ENCODE measurements around the gene CTDP1. TPM values are rescaled to one million over a fixed set of nuclear protein-coding genes. Genes with fewer than 3 reads are reported as not detected.
"Not testable (repeated sequence)": the region's sequence is repeated elsewhere in the genome, so short reads cannot be mapped to it uniquely, and the experiment has no call there.

Gene CTDP1
- total RNA-seq, 3 donors from 2014 or later = 28.6 to 37.4 (median 30.1) TPM

DNA sequence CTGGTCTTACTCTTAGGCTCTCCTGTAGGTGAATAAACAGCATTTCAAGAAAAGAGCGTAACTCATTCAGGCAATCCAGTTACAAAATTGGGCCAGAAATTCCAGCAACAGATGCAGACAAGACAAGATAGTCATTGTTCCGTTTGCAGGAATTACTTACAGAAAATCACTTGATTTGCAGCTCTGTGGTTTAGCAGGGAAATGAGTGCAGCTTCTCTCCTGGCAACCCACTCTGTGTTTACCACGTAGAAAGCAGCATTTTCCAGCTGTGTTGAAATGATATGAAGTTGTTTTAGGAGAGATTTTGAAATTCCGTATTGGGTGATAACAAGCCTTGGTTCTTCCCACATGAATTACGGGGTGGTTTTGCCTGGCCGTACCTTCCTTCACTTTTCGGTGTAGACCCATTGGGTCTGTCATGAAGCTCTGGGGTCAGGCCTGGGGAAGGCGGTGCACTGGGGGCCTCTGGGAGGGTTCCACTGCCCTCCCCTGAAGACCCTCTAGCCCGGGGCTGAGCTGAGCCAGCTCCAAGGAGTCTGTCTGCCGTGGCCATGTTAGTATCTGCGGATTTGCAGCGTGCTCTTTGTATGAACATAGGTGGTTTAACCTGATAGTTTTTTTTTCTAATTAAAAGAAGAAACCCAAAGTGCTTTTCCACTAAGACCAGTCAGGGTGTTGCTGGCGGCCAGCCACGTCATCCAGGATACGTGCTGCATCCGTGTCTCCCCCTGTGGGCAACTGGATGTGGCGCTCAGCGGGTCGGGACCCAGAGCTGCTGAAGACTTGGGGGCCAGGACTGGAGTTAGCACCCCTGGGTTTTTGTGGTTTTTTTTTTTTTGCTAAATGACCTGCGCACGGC is 59.2 kb downstream of the CTDP1 start:
- H3K4me3 ChIP-seq = no peak overlapping the region
- TF ChIP-seq, protein P1, sequence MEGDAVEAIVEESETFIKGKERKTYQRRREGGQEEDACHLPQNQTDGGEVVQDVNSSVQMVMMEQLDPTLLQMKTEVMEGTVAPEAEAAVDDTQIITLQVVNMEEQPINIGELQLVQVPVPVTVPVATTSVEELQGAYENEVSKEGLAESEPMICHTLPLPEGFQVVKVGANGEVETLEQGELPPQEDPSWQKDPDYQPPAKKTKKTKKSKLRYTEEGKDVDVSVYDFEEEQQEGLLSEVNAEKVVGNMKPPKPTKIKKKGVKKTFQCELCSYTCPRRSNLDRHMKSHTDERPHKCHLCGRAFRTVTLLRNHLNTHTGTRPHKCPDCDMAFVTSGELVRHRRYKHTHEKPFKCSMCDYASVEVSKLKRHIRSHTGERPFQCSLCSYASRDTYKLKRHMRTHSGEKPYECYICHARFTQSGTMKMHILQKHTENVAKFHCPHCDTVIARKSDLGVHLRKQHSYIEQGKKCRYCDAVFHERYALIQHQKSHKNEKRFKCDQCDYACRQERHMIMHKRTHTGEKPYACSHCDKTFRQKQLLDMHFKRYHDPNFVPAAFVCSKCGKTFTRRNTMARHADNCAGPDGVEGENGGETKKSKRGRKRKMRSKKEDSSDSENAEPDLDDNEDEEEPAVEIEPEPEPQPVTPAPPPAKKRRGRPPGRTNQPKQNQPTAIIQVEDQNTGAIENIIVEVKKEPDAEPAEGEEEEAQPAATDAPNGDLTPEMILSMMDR (IDR thresholded peaks at IDR 0.05) = no peak
- no peak for DNase-seq
- no peaks in the 10 kb centered on the region for H3K4me1 ChIP-seq (ENCODE audit: low read depth)
- H3K9me3 ChIP-seq = peaks cover 2% of the 10 kb centered on the region
- peaks cover 5% of the 10 kb centered on the region for H3K36me3 ChIP-seq (ENCODE audit: low read depth)
- no peak for ATAC-seq
- intact Hi-C loops (cut with DNase I, micrococcal nuclease) = no loop called here

DNA sequence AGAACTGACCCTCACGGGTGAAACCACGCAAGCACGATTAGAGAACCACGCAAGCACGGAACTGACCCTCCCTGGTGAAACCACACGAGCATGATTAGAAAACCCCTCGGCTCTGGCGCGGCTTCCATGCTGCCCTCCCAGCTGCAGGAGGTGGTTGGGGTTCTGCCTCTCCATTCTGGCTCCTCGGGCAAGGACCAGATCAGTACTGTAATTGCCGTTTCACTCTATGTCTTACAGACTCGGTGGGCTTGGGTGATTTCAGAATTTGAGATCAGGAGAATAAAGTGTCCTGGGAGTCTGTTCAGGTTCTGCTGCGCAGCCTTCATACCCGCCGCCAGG is 59.8 kb downstream of the CTDP1 start:
- H3K9me3 ChIP-seq = peaks cover 2% of the 10 kb centered on the region
- H3K4me1 ChIP-seq (ENCODE audit: low read depth) = no peaks in the 10 kb centered on the region
- no peak overlapping the region for H3K4me3 ChIP-seq
- TF ChIP-seq, protein P1 (IDR thresholded peaks at IDR 0.05) = no peak
- ATAC-seq (no peak), DNase-seq (no peak)
- intact Hi-C loops (cut with DNase I, micrococcal nuclease) = no loop called here
- peaks cover 5% of the 10 kb centered on the region for H3K36me3 ChIP-seq (ENCODE audit: low read depth)

- DNase-seq; H3K9me3 ChIP-seq; H3K36me3 ChIP-seq (ENCODE audit: low read depth); ATAC-seq; intact Hi-C loops (cut with DNase I, micrococcal nuclease); H3K4me1 ChIP-seq (ENCODE audit: low read depth); H3K4me3 ChIP-seq: not testable (repeated sequence)
Measured at GRCh38 chr18:79740047-79740446, 60.4 kb downstream of the CTDP1 start.

- DNase-seq (no peak), ATAC-seq (no peak)
- no peaks in the 10 kb centered on the region for H3K4me1 ChIP-seq (ENCODE audit: low read depth)
- peaks cover 4% of the 10 kb centered on the region for H3K36me3 ChIP-seq (ENCODE audit: low read depth)
- no peak overlapping the region for H3K4me3 ChIP-seq
- TF ChIP-seq, protein P1 (IDR thresholded peaks at IDR 0.05) = no peak
- no peaks in the 10 kb centered on the region for H3K9me3 ChIP-seq
- intact Hi-C loops (cut with DNase I, micrococcal nuclease) = no loop called here
Measured at GRCh38 chr18:79740521-79741361, 61.1 kb downstream of the CTDP1 start.

GRCh38 chr18:79741362-79741700 is 61.7 kb downstream of the CTDP1 start:
- no peak overlapping the region for H3K4me3 ChIP-seq
- no peak for DNase-seq
- no peaks in the 10 kb centered on the region for H3K9me3 ChIP-seq
- H3K36me3 ChIP-seq (ENCODE audit: low read depth) = no peaks in the 10 kb centered on the region
- TF ChIP-seq, protein P1 (IDR thresholded peaks at IDR 0.05) = no peak
- ATAC-seq = no peak
- intact Hi-C loops (cut with DNase I, micrococcal nuclease) = no loop called here
- H3K4me1 ChIP-seq (ENCODE audit: low read depth) = no peaks in the 10 kb centered on the region

- intact Hi-C loops (cut with DNase I, micrococcal nuclease) = no loop called here
- TF ChIP-seq, protein P1 (IDR thresholded peaks at IDR 0.05) = no peak
- DNase-seq (no peak), ATAC-seq (no peak)
- no peaks in the 10 kb centered on the region for H3K36me3 ChIP-seq (ENCODE audit: low read depth)
- H3K9me3 ChIP-seq = no peaks in the 10 kb centered on the region
- H3K4me1 ChIP-seq (ENCODE audit: low read depth) = no peaks in the 10 kb centered on the region
- no peak overlapping the region for H3K4me3 ChIP-seq
Measured at GRCh38 chr18:79742076-79742475, 62.5 kb downstream of the CTDP1 start.

All from mucosa of descending colon (tissue), 3 donors.